K562 (cell line): Measurements from ENCODE around the gene LSS. TPM values are rescaled to one million over a fixed set of nuclear protein-coding genes. Genes with fewer than 3 reads are reported as not detected.

Experiments used
- ARID1B ChIP-seq: fragments of 450-650 bp; IDR thresholded peaks from 2 replicates; pipeline ENCODE4 v1.6.1; 2016; ENCODE audit warnings: antibody characterized with exemption, mild to moderate bottlenecking, inconsistent platforms
- BACH1 ChIP-seq: fragments of 200-800 bp; sonication (Bioruptor generic); IDR thresholded peaks from 2 replicates; pipeline ENCODE4 v1.6.1; 2016; ENCODE audit warnings: missing genetic modification characterization, missing compliant biosample characterization
- CBFB ChIP-seq: sonication (generic); formaldehyde crosslinking; IDR thresholded peaks from 2 replicates; pipeline ENCODE4 v1.4.0; 2020; ENCODE audit warnings: mild to moderate bottlenecking, missing genetic modification reagents
- GTF2F1 ChIP-seq: IDR thresholded peaks from 2 replicates; pipeline ENCODE4 v1.6.1; 2011; ENCODE audit warnings: low read depth, low read length, improper control_type of control experiment
- HNRNPLL ChIP-seq: fragments of 200-400 bp; formaldehyde crosslinking; IDR thresholded peaks from 2 replicates; pipeline ENCODE4 v1.6.1; 2017; ENCODE audit warnings: low read length, low read depth, mild to moderate bottlenecking; ENCODE audit not compliant: poor library complexity, severe bottlenecking
- NFYB ChIP-seq: IDR thresholded peaks from 2 replicates; pipeline ENCODE4 v1.6.1; 2011; ENCODE audit warnings: mild to moderate bottlenecking, moderate library complexity; ENCODE audit not compliant: insufficient read length; ENCODE audit errors: extremely low read depth
- NR0B1 ChIP-seq: fragments of 450-650 bp; IDR thresholded peaks from one replicate; pipeline ENCODE4 v1.6.1; 2018; ENCODE audit warnings: mild to moderate bottlenecking, moderate library complexity; ENCODE audit not compliant: partially characterized antibody
- PTRF ChIP-seq: fragments of 450-650 bp; IDR thresholded peaks from 2 replicates; pipeline ENCODE4 v1.6.1; 2016; ENCODE audit warnings: mild to moderate bottlenecking, missing genetic modification characterization, missing compliant biosample characterization
- SAFB2 ChIP-seq: fragments of 200-400 bp; formaldehyde crosslinking; IDR thresholded peaks from 2 replicates; pipeline ENCODE4 v1.6.1; 2018; ENCODE audit warnings: borderline replicate concordance, low read length, low read depth, moderate library complexity; ENCODE audit not compliant: severe bottlenecking
- SETDB1 ChIP-seq: IDR thresholded peaks from one replicate; pipeline ENCODE4 v1.6.1; 2012; ENCODE audit warnings: low read length, control low read depth, inconsistent platforms
- SP2 ChIP-seq: IDR thresholded peaks from 2 replicates; pipeline ENCODE4 v1.6.1; 2011; ENCODE audit warnings: mild to moderate bottlenecking, low read depth, low read length, moderate library complexity; ENCODE audit not compliant: poor library complexity, severe bottlenecking; ENCODE audit errors: extremely low read depth
- TFAP4 ChIP-seq: sonication (generic); formaldehyde crosslinking; IDR thresholded peaks from 2 replicates; pipeline ENCODE4 v1.8.0; 2022; ENCODE audit warnings: missing genetic modification reagents, mild to moderate bottlenecking, moderate library complexity, borderline replicate concordance
- TSC22D4 ChIP-seq: fragments of 450-650 bp; IDR thresholded peaks from 2 replicates; pipeline ENCODE4 v1.6.1; 2016; ENCODE audit warnings: missing genetic modification characterization, missing biosample characterization, control low read depth
- ZBTB11 ChIP-seq, 3 experiments: fragments of 200-800 bp in 1 of 3; fragments of 250-450 bp in 1 of 3; fragments of 450-650 bp in 1 of 3; sonication (Bioruptor Pico) in 1 of 3; sonication (Bioruptor generic) in 1 of 3; formaldehyde crosslinking in 1 of 3; IDR thresholded peaks; 2 replicates each; pipeline versions ENCODE4 v1.6.1 to v1.8.0; 2016 to 2022; ENCODE audit warnings: mild to moderate bottlenecking in 2 of 3, missing genetic modification characterization in 2 of 3, missing compliant biosample characterization in 1 of 3, moderate library complexity in 1 of 3
- ZBTB34 ChIP-seq: fragments of 250-450 bp; sonication (Bioruptor Pico); IDR thresholded peaks from 2 replicates; pipeline ENCODE4 v1.8.0; 2021; ENCODE audit warnings: mild to moderate bottlenecking, moderate library complexity
- ZFP1 ChIP-seq: fragments of 450-650 bp; formaldehyde crosslinking; IDR thresholded peaks from 2 replicates; pipeline ENCODE4 v1.4.0; 2020; ENCODE audit warnings: mild to moderate bottlenecking, mixed read lengths
- ZNF274 ChIP-seq: IDR thresholded peaks from 2 replicates; pipeline ENCODE4 v1.6.1; 2011; ENCODE audit warnings: low read depth, mild to moderate bottlenecking, low read length, moderate library complexity, borderline replicate concordance
- ZNF507 ChIP-seq: conservative IDR thresholded peaks from 2 replicates; pipeline ENCODE4 v1.6.1; 2017; ENCODE audit warnings: missing genetic modification characterization, missing compliant biosample characterization
- ZSCAN29 ChIP-seq: fragments of 450-650 bp; IDR thresholded peaks from 2 replicates; pipeline ENCODE4 v1.6.1; 2017
- polyA plus RNA-seq, 8 experiments: library from polyadenylated mRNA; depleted of rRNA in 4 of 8; stranded (reverse) in 5 of 8; unstranded in 3 of 8; fragments of >200 nt; fragmentation: Nextera tagmentation in 2 of 8; fragmentation: Illumina TruSeq in 1 of 8; extraction: Ambion mirVana in 2 of 8; extraction: Trizol in 1 of 8; gene quantifications; 2 replicates each; pipeline versions ENCODE4 v1.2.1 to v1.2.3, GENCODE V29; 2011 to 2014; ENCODE audit warnings: inconsistent platforms in 1 of 8, missing spikeins in 1 of 8
- total RNA-seq, 7 experiments: library from RNA; depleted of rRNA in 6 of 7; stranded (reverse); fragments of >200 nt in 6 of 7; fragmentation: Illumina TruSeq in 2 of 7; extraction: Trizol in 2 of 7; gene quantifications; 2 replicates each; pipeline versions ENCODE4 v1.2.1 to v1.2.3, GENCODE V29; 2011 to 2021; ENCODE audit warnings: low replicate concordance in 1 of 7

The LSS gene
- total and polyA plus RNA-seq, 9 of the 15 experiments (the other 6 are each of a cell fraction or from before 2014, with no cell fraction given), result 2.2 to 89.5 (median 37.4) TPM

GRCh38 chr21:46184625-46185555 lies 43.7 kb downstream of the LSS start (continued):
- TF ChIP-seq NFYB, result peak; percentile 89
- TF ChIP-seq ZSCAN29, result no peak
- no peak for TF ChIP-seq ZFP1 (CRISPR knock-in tag)
- TF ChIP-seq SETDB1, result no peak
- TF ChIP-seq TSC22D4, result no peak
- TF ChIP-seq ZNF507, result no peak
- no peak for TF ChIP-seq ZBTB34
- TF ChIP-seq ZNF274, result no peak
- no peak for TF ChIP-seq BACH1
- no peak for TF ChIP-seq ZBTB11 (CRISPR knock-in tag; IDR thresholded peaks at IDR 0.05)
- TF ChIP-seq SP2, result no peak
- no peak for TF ChIP-seq NR0B1
- TF ChIP-seq CBFB, result no peak
- TF ChIP-seq ARID1B, result peak; percentile 56; the same call in 1 of the 2 replicates
- peak; percentile 58 for TF ChIP-seq TFAP4 (CRISPR knock-in tag)
- TF ChIP-seq GTF2F1, result no peak; the same call in 1 of the 2 replicates
- TF ChIP-seq HNRNPLL, result no peak
- TF ChIP-seq SAFB2, result no peak
- TF ChIP-seq PTRF (tag), result no peak
